Activated CD4-positive, alpha-beta T cell treated with anti-CD3 and anti-CD28 coated beads for 1 hour (primary cell): ENCODE data around the gene KIAA2012.
A peak's percentile ranks its signal among the peaks of the same experiment; 100 is the strongest.

Experiments used
- DNase-seq: peaks from one replicate; pipeline ENCODE4 v3.0.0-alpha.2; 2020

KIAA2012 gene

DNA sequence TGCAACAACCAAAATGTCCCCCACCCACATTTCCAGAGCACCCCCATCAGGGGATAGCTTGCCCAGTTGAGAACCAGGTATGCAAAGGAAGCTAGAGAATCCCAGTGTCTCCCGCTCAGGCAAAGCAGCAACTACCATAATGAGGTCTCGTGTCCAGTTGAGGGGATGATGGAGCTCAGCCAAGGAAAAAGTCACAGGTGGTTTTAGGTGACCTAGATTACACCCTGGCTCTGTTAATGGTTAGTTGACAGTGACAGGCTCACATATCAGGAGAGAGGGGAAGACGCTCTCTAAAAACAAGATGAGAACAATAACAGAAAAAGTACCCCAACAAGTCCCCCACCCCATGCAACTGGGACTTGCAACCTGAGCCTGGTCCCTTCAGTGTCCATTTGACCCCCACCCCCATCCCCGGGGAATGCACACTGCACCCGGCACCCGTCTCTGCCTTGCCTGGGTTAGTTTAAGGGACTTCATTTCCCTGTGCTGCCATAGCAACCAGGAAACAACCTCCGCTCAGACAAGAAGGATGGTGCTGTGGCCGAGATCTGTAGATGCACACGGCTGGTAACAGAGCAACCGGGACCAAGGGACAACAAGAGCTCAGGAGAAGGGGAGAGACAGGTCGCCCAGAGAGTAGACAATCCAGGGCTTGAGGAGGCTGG lies at the start of gene KIAA2012:
KIAA2012 (plus strand) TSS at position 519 of the 665 bp plus-strand sequence. CDS start 373 bp downstream, outside the sequence.
- no peak for DNase-seq

DNA sequence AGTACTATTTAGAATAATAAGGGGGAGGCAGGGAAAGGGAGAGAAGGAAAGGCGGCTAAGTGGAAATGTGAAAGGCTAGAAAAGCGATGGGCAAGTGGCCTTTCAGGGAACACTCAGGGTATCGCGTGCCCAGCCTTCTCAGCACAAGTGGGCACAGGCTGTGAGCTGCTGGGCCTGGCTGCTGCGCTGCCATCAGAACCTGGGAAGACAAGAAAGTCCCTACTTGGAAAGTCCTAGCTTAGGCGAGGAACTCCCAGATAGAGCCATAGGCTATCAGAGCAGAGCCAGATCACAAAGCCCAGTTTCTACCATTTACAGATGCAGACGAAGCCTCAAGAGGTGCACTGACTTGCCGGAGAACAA lies 49.2 kb upstream of the KIAA2012 start:
- DNase-seq: no peak

DNA sequence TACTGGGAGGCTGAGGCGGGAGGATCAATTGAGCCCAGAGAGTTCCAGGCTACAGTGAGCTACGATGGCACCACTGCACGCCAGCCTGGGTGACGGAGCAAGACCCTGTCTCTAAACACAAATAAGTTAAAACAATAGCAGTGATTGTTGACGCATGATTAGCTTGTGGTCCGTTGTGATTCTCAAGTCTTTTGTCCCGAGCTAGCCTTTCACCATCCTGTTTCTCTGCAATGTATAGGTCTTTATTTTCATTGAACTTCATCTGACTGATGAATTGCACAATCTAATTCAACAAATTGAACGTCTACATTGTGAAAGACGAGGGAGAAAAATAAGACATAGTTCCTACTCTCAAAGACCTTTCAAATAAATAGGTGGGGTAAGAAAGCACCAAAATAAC lies 48.2 kb upstream of the KIAA2012 start:
- DNase-seq: no peak

DNA sequence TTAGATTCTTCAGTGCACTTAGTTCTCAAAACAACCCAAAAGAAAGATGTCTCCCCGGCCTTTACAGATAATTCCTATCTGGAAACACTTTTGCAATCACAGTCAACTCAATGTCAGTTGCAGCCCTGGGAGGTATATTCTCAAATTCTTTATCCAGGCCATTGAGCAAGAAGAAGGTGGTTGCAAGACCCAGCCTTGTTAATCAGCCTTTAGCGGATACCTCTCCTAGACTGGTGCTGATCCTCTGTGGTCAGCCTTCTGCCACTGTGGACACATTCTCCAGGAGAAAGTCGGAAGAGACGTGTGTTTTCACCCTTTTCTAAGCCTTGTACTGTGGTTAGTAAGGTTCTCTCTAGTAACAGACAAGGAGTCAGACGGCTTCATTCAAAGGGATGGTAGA lies 47.2 kb upstream of the KIAA2012 start:
- DNase-seq: no peak

DNA sequence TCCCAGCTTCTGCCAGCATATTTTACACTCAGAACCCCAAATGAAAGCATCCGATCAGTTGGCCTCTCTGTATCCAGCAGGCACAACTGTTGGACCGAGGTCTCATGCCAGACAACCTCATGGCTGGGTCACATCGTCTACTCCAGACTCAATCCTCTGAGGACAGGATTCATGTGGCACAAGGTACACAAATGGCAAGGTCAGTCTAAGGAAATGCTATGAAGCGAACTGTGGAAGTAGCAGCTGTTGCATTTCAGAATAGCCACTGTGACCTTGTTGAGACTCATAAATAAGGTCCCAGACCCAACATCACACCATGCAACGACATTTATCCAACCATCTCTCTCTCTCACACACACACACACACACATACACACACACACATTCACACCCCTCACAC lies 46.5 kb upstream of the KIAA2012 start:
- DNase-seq: no peak

DNA sequence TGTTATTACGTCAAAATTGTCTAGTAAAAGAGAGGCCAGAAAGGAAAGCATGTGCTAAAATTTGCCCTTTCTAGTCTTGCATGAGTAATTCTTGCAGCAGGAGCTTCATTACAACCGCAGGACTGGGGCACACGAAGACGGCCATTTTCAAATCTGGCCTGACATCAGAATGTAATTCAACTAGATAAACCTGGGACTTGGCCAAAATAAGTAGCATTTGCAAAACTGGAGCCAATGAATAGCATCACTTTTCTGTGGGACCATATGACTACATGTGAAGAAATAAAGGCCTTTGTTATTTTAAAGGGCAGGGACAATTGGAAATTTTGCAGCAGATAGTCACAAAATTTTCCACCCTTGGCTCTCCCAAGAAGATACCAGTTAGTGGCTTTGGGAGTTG lies 42.4 kb upstream of the KIAA2012 start:
- DNase-seq: no peak

DNA sequence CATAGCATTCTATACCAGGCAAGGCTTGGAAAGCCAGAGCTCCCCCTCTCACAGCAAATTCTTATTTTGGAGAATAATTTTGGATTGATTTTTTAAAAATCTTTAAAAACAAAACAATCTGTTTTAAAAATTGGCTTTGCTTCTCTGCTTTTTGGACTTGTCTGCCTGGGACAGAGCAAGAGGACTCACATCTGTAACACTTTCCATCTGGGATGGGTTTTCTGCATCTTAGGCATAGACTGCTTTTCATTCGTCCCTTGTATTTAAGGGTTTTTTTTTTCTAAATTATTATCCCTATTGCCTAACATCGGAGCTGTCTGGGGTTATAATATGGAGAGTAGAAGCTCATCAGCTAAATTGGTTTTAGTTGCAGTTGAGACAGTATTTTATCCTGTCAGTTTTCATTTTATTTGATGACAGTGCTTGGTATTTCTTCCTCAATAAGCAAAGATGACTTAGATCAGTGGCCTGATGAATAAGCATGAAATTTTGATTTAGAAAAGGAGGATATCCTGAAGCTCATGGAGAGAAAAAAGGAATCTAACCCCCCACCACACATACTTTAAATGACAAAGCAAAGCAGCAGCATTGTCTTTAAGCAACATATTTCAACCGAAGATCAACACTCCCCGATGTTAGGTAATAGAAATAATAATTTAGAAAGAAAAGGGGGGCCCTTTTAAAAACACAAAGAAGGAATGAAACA lies 41.7 kb upstream of the KIAA2012 start:
- no peak for DNase-seq

DNA sequence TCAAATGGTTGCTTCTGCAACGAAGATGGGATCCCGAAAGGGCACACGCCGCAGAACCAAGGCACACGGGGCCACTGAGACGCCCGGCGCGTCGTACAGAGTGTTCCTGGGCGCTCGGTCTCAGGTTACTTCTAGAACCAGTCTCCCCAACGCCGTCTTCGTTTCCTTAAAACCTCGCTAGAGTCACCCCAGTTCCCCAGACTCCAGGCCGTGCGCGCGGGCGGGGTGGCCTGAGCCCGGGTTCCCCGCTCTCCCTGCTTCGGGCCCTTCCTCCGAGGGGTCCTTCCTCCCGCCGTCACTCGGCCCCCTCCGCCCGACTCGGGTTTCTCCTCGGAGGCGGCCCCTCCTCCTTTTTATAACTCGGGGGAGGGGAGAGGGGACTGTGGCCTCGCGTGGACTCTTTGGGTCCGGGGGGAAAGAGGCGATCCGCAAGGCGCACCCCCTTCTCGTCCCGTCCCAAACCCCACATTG lies 40.2 kb upstream of the KIAA2012 start:
- DNase-seq: peak; percentile 14

DNA sequence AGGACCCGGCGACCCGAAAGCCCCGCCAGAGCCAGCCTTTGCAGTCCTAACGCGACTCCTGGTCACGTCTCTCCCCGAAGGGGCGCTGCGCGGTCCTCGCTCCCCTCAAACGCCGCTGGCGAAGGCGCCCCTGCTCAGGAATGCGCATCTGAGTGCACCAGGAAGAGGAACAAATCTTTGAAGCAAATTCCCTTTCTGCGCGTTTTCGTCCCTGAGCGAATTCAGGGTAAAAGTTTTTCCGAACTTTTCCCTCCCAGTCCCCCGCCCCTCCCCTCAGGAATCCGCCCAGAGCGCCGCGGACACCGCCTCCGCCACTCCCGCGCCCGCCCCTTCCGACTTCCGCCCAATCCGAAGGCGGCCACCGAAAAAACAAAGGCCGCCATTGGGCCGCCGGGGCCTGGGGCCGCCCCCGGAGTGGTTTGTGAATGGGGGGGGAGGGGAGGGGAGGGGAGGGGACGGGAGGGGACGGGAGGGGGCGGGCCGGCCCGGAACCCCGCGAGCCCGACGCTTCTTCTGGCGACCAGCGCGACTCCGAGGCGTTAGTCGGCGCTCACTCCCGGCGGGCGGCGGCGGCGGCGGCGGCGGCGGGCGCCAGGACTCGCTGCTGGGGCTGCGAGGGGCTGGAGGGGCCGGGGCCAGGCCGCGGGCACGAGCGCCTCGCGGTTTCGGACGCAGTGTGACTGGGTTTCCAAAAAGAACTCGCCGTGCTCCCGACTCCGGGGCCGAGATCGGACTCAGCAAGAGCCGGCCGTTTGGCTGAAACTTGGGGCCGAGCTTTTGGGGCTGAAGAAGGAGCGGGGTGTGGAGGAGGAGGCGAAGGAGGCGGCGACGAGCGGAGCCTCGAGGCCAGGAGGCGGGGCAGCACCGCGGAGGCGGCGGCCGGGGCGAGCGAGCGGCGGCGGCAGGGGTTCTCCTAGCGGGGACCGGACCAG lies 39.5 kb upstream of the KIAA2012 start, which contains the start of gene FZD7:
FZD7 (plus strand) TSS at position 539 of the 932 bp plus-strand sequence. CDS start 793 bp downstream, outside the sequence.
- DNase-seq: peak; percentile 76

DNA sequence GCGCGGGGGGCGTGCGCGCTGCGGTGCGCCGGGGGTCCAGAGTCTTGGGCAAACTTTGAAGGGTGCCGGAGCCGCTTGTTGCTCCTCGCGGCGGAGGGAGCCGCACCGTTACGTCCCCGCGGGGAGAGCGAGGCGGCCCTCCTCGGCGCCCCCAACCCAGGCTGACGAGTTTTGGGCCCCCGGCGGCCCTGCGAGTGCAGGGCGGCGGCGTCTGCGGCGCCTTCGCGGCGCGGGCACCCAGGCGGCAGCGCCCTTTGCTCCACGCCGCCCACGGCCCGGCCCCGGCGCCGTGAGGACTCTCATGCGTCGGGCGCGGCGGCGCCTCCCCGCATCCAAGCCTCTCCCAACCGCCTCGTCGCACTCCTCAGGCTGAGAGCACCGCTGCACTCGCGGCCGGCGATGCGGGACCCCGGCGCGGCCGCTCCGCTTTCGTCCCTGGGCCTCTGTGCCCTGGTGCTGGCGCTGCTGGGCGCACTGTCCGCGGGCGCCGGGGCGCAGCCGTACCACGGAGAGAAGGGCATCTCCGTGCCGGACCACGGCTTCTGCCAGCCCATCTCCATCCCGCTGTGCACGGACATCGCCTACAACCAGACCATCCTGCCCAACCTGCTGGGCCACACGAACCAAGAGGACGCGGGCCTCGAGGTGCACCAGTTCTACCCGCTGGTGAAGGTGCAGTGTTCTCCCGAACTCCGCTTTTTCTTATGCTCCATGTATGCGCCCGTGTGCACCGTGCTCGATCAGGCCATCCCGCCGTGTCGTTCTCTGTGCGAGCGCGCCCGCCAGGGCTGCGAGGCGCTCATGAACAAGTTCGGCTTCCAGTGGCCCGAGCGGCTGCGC lies 38.6 kb upstream of the KIAA2012 start:
- DNase-seq: peak; percentile 16

DNA sequence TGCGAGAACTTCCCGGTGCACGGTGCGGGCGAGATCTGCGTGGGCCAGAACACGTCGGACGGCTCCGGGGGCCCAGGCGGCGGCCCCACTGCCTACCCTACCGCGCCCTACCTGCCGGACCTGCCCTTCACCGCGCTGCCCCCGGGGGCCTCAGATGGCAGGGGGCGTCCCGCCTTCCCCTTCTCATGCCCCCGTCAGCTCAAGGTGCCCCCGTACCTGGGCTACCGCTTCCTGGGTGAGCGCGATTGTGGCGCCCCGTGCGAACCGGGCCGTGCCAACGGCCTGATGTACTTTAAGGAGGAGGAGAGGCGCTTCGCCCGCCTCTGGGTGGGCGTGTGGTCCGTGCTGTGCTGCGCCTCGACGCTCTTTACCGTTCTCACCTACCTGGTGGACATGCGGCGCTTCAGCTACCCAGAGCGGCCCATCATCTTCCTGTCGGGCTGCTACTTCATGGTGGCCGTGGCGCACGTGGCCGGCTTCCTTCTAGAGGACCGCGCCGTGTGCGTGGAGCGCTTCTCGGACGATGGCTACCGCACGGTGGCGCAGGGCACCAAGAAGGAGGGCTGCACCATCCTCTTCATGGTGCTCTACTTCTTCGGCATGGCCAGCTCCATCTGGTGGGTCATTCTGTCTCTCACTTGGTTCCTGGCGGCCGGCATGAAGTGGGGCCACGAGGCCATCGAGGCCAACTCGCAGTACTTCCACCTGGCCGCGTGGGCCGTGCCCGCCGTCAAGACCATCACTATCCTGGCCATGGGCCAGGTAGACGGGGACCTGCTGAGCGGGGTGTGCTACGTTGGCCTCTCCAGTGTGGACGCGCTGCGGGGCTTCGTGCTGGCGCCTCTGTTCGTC lies 37.7 kb upstream of the KIAA2012 start:
- no peak for DNase-seq

DNA sequence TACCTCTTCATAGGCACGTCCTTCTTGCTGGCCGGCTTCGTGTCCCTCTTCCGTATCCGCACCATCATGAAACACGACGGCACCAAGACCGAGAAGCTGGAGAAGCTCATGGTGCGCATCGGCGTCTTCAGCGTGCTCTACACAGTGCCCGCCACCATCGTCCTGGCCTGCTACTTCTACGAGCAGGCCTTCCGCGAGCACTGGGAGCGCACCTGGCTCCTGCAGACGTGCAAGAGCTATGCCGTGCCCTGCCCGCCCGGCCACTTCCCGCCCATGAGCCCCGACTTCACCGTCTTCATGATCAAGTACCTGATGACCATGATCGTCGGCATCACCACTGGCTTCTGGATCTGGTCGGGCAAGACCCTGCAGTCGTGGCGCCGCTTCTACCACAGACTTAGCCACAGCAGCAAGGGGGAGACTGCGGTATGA lies 37.1 kb upstream of the KIAA2012 start:
- DNase-seq: no peak

DNA sequence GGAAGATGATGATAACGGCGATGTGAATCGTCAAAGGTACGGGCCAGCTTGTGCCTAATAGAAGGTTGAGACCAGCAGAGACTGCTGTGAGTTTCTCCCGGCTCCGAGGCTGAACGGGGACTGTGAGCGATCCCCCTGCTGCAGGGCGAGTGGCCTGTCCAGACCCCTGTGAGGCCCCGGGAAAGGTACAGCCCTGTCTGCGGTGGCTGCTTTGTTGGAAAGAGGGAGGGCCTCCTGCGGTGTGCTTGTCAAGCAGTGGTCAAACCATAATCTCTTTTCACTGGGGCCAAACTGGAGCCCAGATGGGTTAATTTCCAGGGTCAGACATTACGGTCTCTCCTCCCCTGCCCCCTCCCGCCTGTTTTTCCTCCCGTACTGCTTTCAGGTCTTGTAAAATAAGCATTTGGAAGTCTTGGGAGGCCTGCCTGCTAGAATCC lies 36.4 kb upstream of the KIAA2012 start:
- no peak for DNase-seq

DNA sequence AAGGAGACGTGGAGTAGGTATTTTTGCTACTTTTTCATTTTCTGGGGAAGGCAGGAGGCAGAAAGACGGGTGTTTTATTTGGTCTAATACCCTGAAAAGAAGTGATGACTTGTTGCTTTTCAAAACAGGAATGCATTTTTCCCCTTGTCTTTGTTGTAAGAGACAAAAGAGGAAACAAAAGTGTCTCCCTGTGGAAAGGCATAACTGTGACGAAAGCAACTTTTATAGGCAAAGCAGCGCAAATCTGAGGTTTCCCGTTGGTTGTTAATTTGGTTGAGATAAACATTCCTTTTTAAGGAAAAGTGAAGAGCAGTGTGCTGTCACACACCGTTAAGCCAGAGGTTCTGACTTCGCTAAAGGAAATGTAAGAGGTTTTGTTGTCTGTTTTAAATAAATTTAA lies 36.0 kb upstream of the KIAA2012 start:
- DNase-seq: no peak

DNA sequence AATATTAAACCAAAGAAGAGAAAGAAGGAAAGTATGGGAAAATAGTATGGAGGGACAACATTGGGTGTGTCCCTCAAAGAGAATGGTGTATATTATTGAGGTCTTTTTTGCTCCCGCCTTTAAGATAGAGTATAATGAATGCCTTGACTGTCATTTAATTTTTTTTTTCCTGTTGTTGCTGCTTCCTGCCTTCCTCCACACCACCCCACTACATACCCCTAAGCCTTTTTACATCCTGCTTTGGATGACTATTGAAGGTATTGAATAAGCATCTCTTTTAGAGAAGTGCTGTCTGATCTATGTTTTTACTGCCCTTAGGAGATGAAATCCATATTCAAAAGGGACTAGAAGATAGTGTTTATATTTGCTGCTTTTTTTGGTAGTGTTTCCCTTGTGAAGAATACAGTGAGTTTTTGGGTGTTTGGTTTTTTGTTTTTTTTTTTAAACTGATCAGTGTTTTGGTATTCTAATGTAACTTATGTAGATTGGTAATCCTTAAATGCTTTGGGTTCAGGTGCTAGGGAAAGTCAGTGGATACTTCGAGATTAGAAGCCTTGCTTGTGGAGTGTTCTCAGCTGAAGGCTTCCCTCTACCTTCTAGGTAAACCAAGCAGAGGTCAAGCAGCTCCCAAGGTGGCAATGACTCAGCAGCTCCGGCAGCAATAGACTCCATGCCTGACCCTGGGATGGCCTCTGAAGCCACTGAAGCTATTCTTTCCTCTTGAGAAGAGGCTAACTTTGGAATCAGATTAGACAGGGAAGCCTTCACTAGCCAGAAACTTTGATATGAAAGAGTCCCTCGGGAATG lies 34.4 kb upstream of the KIAA2012 start:
- DNase-seq: no peak

DNA sequence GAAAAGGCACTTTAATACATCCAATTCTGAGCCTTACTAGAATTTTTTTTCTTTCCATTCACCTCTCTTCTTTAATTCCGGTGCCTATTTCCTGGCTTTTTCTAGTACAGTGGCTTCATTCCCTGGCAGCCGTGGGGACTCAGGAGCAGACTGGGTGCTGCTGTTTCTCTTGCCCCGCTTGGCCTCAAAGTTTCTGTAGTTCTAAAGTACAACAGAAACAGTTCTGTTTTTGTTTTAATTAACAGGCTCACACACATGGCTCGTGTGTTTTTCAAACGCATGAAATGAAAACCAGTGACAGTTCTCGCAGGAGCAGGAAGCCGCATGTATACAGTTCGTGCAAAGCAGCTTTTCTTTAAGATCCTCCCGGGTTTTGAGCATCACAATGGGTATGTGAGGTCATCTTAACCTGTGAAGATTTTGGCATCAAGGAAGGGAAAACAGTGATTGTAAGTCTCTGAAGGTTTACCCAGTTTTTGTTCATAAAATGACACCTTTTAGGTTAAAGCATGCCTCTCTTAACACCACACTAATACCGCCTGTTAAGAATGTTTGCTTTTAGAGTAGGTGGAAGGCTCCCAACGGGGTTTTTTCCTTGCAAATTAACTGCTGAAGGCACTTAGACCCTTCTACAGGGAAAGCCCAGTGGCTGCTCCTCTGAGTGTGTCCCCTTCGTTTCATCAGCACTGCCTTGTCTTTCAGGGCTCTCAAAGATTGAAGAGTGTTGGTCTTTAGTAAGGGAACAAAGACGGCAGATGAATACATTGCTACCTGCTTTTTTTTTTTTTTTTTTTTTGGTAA lies 33.6 kb upstream of the KIAA2012 start:
- DNase-seq: no peak

DNA sequence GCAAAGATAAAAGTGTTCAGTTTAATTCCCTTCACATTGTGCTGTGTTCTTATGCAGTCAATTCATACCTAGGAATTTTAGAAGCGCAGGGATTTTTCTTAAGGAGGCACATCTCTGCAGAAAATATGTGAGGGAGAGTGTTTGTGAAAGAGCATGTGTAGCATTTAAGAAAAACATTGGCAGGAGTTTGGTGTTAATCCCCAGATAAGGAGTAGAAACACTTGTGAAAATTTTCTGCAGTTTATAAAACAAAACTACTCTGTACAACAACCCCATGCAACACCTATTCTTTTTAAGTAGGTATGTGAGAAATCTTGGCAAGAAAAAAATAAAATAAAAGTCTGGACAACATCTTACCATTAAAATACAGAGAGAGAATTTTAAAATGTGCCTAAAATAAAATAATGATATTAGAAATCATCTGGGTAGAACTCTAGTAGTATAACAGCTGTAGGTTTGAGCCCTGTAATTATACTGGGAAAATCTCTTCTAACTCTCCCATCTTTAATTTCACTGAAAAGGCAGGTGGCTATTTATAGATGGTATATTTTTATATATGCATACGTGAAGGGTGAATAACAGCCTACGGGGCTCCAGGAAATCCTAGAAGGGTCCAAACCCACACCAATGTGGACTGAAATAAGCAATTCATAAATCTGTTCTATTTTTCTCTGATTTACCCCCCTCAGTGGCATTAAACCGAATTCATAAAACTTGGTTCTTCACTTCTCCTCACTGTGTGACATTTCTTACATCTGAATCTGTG lies 32.8 kb upstream of the KIAA2012 start:
- no peak for DNase-seq

DNA sequence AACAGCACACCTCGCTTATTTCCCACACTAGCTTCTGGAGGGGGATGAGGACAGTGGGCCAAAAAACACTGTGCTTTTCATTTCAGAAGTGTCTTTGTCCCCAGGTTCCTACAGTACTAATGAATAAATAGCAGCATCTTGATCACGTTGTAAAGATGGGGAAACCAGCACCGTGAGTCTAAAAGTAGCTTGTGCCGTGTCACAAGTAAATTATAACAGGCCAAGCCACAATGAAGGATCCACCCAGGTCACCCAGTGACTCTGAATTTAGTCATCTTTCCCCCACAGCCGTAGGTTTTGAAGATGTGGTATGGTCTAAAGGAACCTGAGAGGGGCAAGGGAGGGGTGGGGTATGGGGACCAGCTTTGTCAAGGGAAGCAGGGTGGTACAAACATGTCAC lies 30.6 kb upstream of the KIAA2012 start:
- DNase-seq: no peak

DNA sequence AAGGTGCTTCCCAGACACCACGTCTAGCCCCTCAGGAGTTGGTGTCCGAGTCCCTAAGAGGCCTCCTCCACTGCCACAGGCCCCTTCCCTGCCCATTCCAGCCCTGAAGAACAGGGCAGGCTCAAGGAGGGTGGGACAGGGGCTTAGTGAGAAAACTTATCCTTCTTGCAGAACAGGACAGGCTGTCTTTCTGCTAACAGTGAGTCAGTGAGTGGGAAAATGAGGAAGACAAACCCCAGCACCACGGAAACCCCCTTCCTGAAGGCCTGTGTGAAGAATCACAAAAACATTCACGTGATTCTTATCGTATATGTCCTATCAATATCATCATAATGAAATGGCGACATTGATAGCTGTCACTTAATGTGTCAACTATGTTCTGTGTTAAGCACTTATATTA lies 29.6 kb upstream of the KIAA2012 start:
- no peak for DNase-seq
